HL-60 (cell line): ENCODE data around the gene RPS6KC1.

ENCODE experiments used
- CTCF ChIP-seq: IDR thresholded peaks from one replicate; pipeline ENCODE4 v1.5.1; 2011; ENCODE audit warnings: low read length, control low read depth, inconsistent platforms; ENCODE audit not compliant: insufficient read depth
- GABPA ChIP-seq: IDR thresholded peaks from 2 replicates; pipeline ENCODE4 v1.6.1; 2012; ENCODE audit warnings: low read depth
- POLR2AphosphoS5 ChIP-seq: IDR thresholded peaks from 2 replicates; pipeline ENCODE4 v1.6.1; 2012; ENCODE audit warnings: low read depth

GRCh38 chr1:213227458-213227857 is 176.4 kb downstream of the RPS6KC1 start:
- no peak for TF ChIP-seq CTCF
- TF ChIP-seq POLR2AphosphoS5, result no peak
- TF ChIP-seq GABPA, result no peak
